ENCODE results near the gene MAP4.

The MAP4 gene

GRCh38 chr3:47985381-47985780, 30.8 kb downstream of the MAP4 start:
- no peak for DNase-seq (ENCODE audit: low read depth)

GRCh38 chr3:47984075-47984728, 32.0 kb downstream of the MAP4 start:
- TF ChIP-seq, protein P1, sequence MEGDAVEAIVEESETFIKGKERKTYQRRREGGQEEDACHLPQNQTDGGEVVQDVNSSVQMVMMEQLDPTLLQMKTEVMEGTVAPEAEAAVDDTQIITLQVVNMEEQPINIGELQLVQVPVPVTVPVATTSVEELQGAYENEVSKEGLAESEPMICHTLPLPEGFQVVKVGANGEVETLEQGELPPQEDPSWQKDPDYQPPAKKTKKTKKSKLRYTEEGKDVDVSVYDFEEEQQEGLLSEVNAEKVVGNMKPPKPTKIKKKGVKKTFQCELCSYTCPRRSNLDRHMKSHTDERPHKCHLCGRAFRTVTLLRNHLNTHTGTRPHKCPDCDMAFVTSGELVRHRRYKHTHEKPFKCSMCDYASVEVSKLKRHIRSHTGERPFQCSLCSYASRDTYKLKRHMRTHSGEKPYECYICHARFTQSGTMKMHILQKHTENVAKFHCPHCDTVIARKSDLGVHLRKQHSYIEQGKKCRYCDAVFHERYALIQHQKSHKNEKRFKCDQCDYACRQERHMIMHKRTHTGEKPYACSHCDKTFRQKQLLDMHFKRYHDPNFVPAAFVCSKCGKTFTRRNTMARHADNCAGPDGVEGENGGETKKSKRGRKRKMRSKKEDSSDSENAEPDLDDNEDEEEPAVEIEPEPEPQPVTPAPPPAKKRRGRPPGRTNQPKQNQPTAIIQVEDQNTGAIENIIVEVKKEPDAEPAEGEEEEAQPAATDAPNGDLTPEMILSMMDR (IDR thresholded peaks at IDR 0.05; ENCODE audit: insufficient read depth, low read depth, low read length, missing control alignments): no peak
- DNase-seq (ENCODE audit: low read depth): peak; percentile 42
- no peak overlapping the region for H3K4me3 ChIP-seq (ENCODE audit: low read length)

More at GRCh38 chr3:47985381-47985780, 30.8 kb downstream of the MAP4 start:
- no peak overlapping the region for H3K4me3 ChIP-seq (ENCODE audit: low read length)
- TF ChIP-seq, protein P1 (IDR thresholded peaks at IDR 0.05; ENCODE audit: insufficient read depth, low read depth, low read length, missing control alignments): no peak

DNA sequence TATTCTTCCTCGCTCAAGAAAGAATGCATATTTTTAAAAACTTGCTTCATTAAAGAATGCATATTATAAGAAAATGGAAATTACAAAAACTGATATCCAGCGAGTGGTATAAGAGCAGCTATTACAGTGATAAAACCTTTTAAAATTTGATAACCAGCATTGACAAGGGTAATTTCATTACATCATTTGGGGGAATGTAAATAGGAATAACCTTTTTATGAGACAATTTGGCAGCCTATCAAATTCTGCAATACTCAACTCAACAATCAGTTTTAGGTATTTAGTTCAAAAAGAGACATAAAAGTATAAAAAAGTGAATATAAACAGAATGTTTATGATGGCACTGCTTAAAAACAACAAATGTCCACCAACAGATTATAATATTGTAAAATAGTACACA, 35.4 kb downstream of the MAP4 start:
- no peak overlapping the region for H3K4me3 ChIP-seq (ENCODE audit: low read length)
- TF ChIP-seq, protein P1 (IDR thresholded peaks at IDR 0.05; ENCODE audit: insufficient read depth, low read depth, low read length, missing control alignments): no peak
- no peak for DNase-seq (ENCODE audit: low read depth)

GRCh38 chr3:47979070-47979469, 37.1 kb downstream of the MAP4 start:
- DNase-seq (ENCODE audit: low read depth): no peak
- H3K4me3 ChIP-seq (ENCODE audit: low read length): no peak overlapping the region
- TF ChIP-seq, protein P1 (IDR thresholded peaks at IDR 0.05; ENCODE audit: insufficient read depth, low read depth, low read length, missing control alignments): no peak

- no peak overlapping the region for H3K4me3 ChIP-seq (ENCODE audit: low read length)
- no peak for DNase-seq (ENCODE audit: low read depth)
- TF ChIP-seq, protein P1 (IDR thresholded peaks at IDR 0.05; ENCODE audit: insufficient read depth, low read depth, low read length, missing control alignments): no peak
These were observed 37.8 kb downstream of the MAP4 start for GRCh38 chr3:47978386-47978785.

DNA sequence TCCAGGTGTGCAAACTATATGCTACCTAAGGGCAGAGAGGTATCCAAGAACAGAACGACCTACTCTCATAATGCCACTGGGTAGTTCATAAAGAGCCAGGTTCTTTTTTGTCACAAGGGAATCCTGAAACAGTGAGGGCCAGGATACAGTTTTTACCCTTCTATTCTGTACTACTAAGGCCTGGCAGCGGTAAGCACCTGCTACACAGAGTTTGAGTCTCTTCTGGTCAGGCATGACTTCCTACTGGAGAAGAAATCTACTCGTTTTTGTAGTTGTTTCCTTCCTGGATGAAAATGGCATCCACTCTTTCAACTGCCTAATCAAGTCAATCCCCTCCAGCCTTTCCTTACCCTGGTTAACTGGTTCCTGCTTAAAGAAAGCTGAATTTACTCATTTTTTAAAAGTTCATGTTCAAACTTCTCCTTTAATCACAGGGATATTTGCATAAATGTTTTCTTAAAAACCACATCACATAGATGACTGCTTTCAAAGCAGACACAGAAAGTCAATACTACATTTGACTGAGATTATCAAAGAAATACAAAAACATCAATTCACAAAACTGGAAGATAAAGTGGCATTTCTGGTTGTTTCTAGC, 40.0 kb downstream of the MAP4 start:
- DNase-seq (ENCODE audit: low read depth): no peak
- TF ChIP-seq, protein P1 (IDR thresholded peaks at IDR 0.05; ENCODE audit: insufficient read depth, low read depth, low read length, missing control alignments): no peak
- no peak overlapping the region for H3K4me3 ChIP-seq (ENCODE audit: low read length)
